Left renal pelvis (tissue), 4 donors: ENCODE measurements around the gene UBTD2. TPM values are rescaled to one million over a fixed set of nuclear protein-coding genes. Genes with fewer than 3 reads are reported as not detected.

Source experiments
- DNase-seq, 4 donors: peaks; one replicate each; pipeline ENCODE4 v3.0.0-alpha.2; 2013; ENCODE audit warnings: low read depth in 4 of 4, low spot score in 3 of 4
- polyA plus RNA-seq, 4 donors: library from polyadenylated mRNA; unstranded; fragments of 120-200 nt; gene quantifications; one replicate each; pipeline ENCODE4 v1.2.1, GENCODE V29; 2013; ENCODE audit not compliant: insufficient read length in 4 of 4

Gene UBTD2
- polyA plus RNA-seq, 4 donors, result 62.0 to 106 (median 85.9) TPM

- no peak for DNase-seq
Measured at GRCh38 chr5:172178301-172178987, 105.1 kb downstream of the UBTD2 start.

- no peak for DNase-seq
Measured at GRCh38 chr5:172177176-172177575, 106.4 kb downstream of the UBTD2 start.

GRCh38 chr5:172175263-172175719, 108.3 kb downstream of the UBTD2 start:
- DNase-seq, result no peak

- no peak for DNase-seq
Measured at GRCh38 chr5:172173564-172174153, 109.9 kb downstream of the UBTD2 start.

DNA sequence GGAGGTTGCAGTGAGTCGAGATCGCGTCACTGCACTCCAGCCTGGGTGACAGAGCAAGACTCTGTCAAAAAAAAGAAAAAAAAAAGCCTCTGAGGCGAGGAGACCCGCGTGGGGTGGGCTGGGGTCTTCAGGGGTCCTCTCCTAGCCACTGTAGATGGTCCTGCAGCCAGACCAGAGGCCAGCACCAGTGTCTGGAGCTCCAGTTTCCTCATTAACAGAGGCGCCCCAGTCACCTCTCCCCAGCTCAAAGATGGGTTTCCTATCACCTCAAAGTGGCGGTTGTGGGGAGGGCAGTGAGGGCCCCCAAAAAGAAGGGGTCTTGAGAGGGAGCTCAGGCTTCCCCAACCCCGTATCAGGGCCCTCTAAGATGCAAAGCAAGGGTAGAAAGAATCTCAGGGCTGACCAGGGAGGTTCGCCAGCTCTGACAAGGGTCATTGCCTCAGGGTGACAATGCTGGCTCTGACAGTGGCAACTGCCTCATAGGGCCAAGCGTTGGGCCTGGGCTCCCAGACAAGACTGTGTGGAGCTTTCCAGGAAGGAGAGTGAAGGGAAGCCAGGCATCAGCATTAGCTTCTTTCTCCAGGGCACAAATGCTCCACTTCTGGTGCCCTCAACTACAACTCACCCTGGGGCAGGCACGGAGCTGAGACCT, 110.5 kb downstream of the UBTD2 start:
- DNase-seq, result no peak

DNA sequence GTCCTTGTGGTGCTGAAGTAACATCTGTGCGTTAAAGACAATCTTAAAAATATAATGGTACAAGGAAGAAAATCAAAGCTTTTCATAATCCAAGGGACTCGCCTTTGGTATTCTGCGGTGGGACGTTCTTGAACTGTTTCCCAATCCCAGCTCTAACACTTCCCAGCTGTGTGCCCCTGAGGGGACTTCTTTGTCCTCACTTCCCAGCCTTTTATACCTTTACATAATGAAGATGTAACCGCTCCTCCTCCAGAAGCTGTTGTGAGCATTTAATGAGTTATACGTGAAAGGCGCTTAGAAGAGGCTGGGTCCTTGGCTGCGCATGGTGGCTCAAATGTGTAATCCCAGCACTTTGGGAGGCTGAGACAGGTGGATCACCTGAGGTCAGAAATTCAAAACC, 112.4 kb downstream of the UBTD2 start:
- no peak for DNase-seq

DNA sequence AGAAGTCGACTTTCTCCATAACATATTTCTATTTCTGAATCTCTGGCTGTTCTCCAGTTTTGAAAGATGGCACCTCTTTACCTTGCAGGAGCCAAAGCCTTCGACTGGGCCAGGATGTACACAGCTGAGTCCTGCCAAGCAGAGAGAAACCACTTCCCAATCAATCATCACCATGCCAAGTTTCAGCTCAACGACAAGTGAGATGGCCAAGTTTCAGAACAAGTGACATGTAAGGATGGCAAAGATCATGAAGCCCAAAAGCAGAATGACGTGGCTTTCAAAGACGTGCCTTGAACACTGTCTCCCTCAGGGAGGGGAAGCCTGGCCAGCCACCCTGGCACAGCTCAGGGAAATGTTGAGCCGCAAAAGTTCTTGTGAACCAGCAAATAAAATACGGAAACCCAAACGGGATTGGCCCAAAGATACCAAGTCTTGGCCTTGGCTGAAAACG, 113.3 kb downstream of the UBTD2 start:
- no peak for DNase-seq

DNA sequence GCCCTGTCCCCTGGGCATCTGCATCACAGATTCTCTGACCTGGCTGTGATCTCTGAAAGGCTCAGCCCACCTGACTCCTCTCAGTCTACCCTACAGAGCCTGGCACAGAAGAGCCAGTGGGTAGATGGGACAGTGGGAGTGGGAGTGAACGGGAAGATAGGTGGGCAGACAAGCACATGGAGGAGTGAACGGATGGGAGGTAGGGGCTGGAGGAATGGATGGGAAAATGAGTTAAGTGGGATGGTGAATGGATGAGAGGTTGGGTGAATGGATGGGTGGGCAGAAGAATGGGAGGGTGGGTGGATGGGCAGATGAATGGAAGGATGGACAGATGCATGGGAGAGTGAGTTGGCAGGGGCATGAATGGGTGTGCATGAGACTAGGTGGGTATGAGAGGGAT, 114.3 kb downstream of the UBTD2 start:
- DNase-seq, result no peak

DNA sequence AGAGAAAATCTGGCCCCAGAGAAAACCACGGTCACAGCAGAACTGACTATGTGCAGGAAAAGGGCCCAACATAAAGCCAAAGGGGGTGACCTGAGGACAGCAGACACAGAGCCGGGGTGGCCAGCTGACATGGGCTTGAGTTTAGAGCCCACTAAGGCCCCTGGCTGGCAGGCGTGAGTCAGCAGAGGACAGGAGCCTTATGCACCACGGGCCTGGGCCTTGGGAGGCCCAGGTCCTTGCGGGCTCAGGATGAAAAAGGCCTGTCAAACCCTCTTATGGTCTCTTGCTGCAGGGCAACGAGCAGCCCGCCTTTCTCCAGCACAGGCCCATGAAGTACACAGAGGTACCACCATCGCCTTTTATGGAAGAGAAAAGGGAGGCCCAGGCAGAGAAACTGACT, 115.3 kb downstream of the UBTD2 start:
- DNase-seq, result no peak

DNA sequence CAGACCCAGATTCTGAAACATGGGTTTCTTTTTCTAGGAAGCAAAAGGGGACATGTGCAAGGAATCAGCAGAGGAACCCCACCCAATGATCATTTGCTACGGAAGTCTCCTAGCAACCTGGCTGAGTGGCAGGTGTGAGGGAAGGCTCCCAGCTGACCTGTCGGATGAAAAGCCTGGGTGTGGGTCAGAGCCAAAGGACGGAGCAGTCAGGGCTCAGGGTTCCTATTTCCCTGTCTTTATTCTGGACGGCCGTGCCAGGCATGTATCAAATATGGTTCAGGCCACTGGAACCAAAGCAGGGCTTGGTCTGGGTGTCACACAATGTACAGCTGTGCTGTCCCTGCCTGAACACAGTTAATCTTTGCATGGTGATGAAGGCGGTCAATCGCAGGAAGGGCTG, 115.7 kb downstream of the UBTD2 start:
- DNase-seq, result no peak

GRCh38 chr5:172166030-172166826, 117.3 kb downstream of the UBTD2 start:
- DNase-seq, result no peak

- DNase-seq, result no peak
Measured at GRCh38 chr5:172165465-172165864, 118.1 kb downstream of the UBTD2 start.

GRCh38 chr5:172164769-172165212, 118.8 kb downstream of the UBTD2 start:
- DNase-seq, result no peak

- DNase-seq, result no peak
Measured at GRCh38 chr5:172163346-172163745, 120.2 kb downstream of the UBTD2 start.

GRCh38 chr5:172162987-172163343, 120.6 kb downstream of the UBTD2 start:
- no peak for DNase-seq

- no peak for DNase-seq
Measured at GRCh38 chr5:172162323-172162986, 121.1 kb downstream of the UBTD2 start.

DNA sequence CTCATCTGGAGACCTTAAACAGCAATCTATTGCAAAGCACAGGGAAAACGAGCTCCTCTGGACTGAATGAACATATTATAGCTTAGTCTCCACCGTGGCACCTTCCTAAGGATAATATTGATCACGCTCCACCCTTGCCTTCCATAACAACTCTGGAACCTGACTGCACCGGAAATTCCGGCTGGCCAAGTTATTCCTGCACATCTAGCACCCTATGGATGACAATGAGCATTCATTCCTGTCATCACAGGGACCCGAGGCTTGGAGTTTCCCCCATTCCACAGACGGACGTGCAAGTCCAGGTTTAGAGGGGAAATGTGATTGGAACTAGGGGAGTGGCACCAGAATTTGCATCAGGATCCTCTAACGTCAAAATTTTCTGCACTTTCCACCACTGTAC, 123.1 kb downstream of the UBTD2 start:
- DNase-seq, result no peak
